Karpas-422 (cell line): Measurements from ENCODE around the gene SHANK3. TPM values are rescaled to one million over a fixed set of nuclear protein-coding genes. Genes with fewer than 3 reads are reported as not detected.
A peak's percentile ranks its signal among the peaks of the same experiment; 100 is the strongest.

ENCODE experiments used
- DNase-seq: peaks from one replicate; pipeline ENCODE4 v3.0.0-alpha.2; 2015
- H2AFZ ChIP-seq: fragments of 200-600 bp; sonication (generic); 2 replicates; pipeline ENCODE4 v1.6.1; 2014; ENCODE audit warnings: antibody characterized with exemption, low read length, mixed read lengths
- H3K27ac ChIP-seq: fragments of 200-600 bp; sonication (generic); 2 replicates; pipeline ENCODE4 v1.5.1; 2014; ENCODE audit warnings: mild to moderate bottlenecking, low read length, moderate library complexity
- H3K27me3 ChIP-seq: fragments of 200-600 bp; sonication (generic); 2 replicates; pipeline ENCODE4 v1.6.1; 2014; ENCODE audit warnings: low read length, mixed read lengths
- H3K36me3 ChIP-seq: fragments of 200-600 bp; sonication (generic); 2 replicates; pipeline ENCODE4 v1.6.1; 2014; ENCODE audit warnings: low read length, mixed read lengths; ENCODE audit not compliant: insufficient read depth
- H3K4me1 ChIP-seq: fragments of 200-600 bp; sonication (generic); 2 replicates; pipeline ENCODE4 v1.6.1; 2014; ENCODE audit warnings: mild to moderate bottlenecking, low read length, mixed read lengths
- H3K4me2 ChIP-seq: fragments of 200-600 bp; sonication (generic); 2 replicates; pipeline ENCODE4 v1.6.1; 2014; ENCODE audit warnings: low read length, low read depth, mild to moderate bottlenecking; ENCODE audit not compliant: poor library complexity, severe bottlenecking
- H3K4me3 ChIP-seq: fragments of 200-600 bp; sonication (generic); 2 replicates; pipeline ENCODE4 v1.5.1; 2014; ENCODE audit warnings: mild to moderate bottlenecking, antibody characterized with exemption, low read length, mixed read lengths
- H3K79me2 ChIP-seq: fragments of 200-600 bp; sonication (generic); 2 replicates; pipeline ENCODE4 v1.6.1; 2014; ENCODE audit warnings: mild to moderate bottlenecking, low read length, mixed read lengths
- H3K9ac ChIP-seq: fragments of 200-600 bp; sonication (generic); 2 replicates; pipeline ENCODE4 v1.6.0; 2014; ENCODE audit warnings: low read length
- H3K9me2 ChIP-seq: fragments of 200-600 bp; sonication (generic), shearing (Covaris generic); replicated peaks from 2 replicates; pipeline ENCODE4 v1.6.0; 2014; ENCODE audit warnings: mild to moderate bottlenecking, low read length, moderate library complexity; ENCODE audit not compliant: insufficient read depth
- H3K9me3 ChIP-seq: fragments of 300-700, 200-600 bp; sonication (generic); 2 replicates; pipeline ENCODE4 v1.6.1; 2014; ENCODE audit warnings: low read length, mixed read lengths
- H4K20me1 ChIP-seq: fragments of 200-600 bp; sonication (generic); 2 replicates; pipeline ENCODE4 v1.6.1; 2014; ENCODE audit warnings: mild to moderate bottlenecking, antibody characterized with exemption, low read length, low read depth; ENCODE audit not compliant: insufficient read depth
- total RNA-seq: library from RNA; depleted of rRNA; stranded (reverse); fragments of >200 nt; shearing (Covaris generic); gene quantifications from 2 replicates; pipeline ENCODE4 v1.2.3, GENCODE V29; 2014; ENCODE audit warnings: low replicate concordance

The SHANK3 gene
- total RNA-seq, 1 experiment from 2014 or later: not detected

DNA sequence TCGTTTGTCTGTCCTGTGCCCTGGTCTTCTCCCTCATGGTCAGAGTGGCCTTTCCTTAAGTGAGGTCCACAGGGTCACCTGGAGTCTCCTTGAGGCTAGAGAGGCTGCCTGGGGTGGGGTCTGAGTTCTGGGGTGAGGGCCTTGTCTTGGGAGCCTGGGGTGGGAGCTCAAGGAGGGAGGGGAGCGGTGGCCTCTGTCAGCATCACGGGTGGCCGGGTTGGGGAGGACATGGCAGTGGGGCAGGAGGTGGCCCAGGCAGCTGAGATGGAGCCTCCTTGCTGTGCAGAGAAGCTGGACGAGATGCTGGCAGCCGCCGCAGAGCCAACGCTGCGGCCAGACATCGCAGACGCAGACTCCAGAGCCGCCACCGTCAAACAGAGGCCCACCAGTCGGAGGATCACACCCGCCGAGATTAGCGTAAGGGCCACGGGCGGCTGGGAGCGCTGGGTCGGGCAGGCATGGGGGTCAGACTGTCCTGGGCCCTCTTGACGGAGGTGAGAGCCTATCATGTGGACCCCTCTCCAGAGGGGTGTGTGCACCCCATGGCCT, 42.1 kb downstream of the SHANK3 start:
- no peaks in the 10 kb centered on the region for H3K4me1 ChIP-seq
- no peaks in the 10 kb centered on the region for H3K36me3 ChIP-seq
- H3K4me3 ChIP-seq: no peak overlapping the region
- no peak overlapping the region for H3K27ac ChIP-seq
- H3K4me2 ChIP-seq: no peak overlapping the region
- H4K20me1 ChIP-seq: no peaks in the 10 kb centered on the region
- DNase-seq: no peak
- no peaks in the 10 kb centered on the region for H3K9me2 ChIP-seq
- no peaks in the 10 kb centered on the region for H3K79me2 ChIP-seq
- H3K9me3 ChIP-seq: no peaks in the 10 kb centered on the region
- no peak overlapping the region for H3K9ac ChIP-seq
- no peaks in the 10 kb centered on the region for H3K27me3 ChIP-seq
- no peak overlapping the region for H2AFZ ChIP-seq

DNA sequence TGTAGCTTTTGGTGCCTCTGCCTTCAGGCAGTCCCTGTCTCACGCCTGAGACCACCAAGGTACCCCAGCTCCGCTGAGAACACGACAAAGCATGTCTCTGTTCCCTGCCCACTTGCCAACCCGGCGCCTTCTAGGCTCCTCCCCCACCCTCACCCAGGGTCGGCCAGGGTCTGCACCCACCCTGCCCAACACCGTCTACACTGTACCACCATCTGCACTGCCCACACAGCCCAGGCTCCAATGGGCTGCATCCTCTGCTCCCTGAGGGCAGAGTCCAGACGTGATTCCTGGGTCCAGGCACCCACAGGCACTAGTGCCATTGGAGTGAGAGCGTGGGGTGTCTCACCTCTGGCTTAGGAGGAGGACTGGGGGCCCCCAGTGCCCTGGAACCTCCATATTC, 42.6 kb downstream of the SHANK3 start:
- H3K36me3 ChIP-seq: no peaks in the 10 kb centered on the region
- H3K4me3 ChIP-seq: no peak overlapping the region
- H4K20me1 ChIP-seq: no peaks in the 10 kb centered on the region
- H3K9me3 ChIP-seq: no peaks in the 10 kb centered on the region
- H3K27ac ChIP-seq: no peak overlapping the region
- no peak overlapping the region for H3K9ac ChIP-seq
- H3K79me2 ChIP-seq: no peaks in the 10 kb centered on the region
- no peaks in the 10 kb centered on the region for H3K9me2 ChIP-seq
- no peak overlapping the region for H3K4me2 ChIP-seq
- H3K4me1 ChIP-seq: no peaks in the 10 kb centered on the region
- DNase-seq: no peak
- no peak overlapping the region for H2AFZ ChIP-seq
- H3K27me3 ChIP-seq: no peaks in the 10 kb centered on the region

DNA sequence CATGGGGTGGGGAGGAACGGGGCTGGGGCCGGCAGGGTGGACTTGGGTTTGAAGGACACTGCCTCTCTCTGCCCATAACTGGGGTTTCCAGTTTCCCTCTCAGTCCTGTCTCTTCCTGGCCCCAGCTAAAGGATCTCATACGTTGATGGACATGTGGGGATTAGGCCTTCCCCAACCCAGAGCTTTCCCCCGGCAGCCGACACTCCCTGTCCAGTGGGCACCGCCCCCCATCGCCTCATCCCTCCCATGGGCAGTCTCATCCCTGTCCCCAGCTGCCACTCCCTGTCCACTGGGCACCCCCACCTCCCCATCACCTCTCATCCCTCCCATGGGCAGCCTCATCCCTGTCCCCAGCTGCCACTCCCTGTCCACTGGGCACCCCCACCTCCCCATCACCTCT, 43.2 kb downstream of the SHANK3 start:
- no peaks in the 10 kb centered on the region for H3K9me2 ChIP-seq
- H3K79me2 ChIP-seq: no peaks in the 10 kb centered on the region
- no peak overlapping the region for H3K9ac ChIP-seq
- no peak overlapping the region for H3K27ac ChIP-seq
- H3K4me3 ChIP-seq: no peak overlapping the region
- no peaks in the 10 kb centered on the region for H3K27me3 ChIP-seq
- no peak overlapping the region for H2AFZ ChIP-seq
- H3K4me1 ChIP-seq: no peaks in the 10 kb centered on the region
- H3K36me3 ChIP-seq: no peaks in the 10 kb centered on the region
- DNase-seq: no peak
- no peaks in the 10 kb centered on the region for H3K9me3 ChIP-seq
- H4K20me1 ChIP-seq: no peaks in the 10 kb centered on the region
- H3K4me2 ChIP-seq: no peak overlapping the region

DNA sequence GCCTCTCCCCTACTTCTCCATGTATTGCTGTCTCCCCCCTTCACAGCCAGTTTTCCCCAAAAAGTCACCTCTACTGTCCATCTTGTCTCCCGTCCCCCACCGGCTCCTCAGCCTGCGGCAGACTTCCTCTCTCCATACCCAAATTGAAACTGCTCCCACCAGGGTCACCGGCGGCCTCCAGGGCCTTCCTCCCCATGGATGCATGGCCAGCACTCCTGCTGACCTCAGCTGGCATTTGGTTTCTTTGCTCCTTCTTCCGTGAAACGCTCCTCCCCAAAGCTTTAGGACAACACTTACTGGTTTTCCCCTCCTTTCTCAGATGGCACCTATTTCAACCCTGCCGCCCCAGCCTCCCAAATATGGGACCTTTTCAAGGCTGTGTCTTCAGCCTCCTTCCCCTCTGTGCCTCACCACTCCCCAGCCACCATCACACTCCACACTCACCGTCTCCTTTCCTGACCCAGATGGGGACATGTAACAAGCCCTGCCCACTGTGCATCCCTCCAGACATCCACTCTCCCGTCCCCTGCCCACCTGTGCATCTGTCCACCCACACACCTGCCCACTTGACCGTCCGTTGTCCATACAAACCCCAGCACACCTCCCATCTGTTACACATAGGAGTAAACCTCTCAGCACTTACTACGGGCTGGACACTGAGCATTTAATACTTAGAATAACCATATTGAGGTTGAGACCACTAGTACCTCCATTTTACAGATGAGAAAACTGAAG, 43.8 kb downstream of the SHANK3 start:
- Histone ChIP-seq H3K4me1 (no peaks in the 10 kb centered on the region), H3K4me2 (no peak overlapping the region), H3K9ac (no peak overlapping the region), H3K79me2 (no peaks in the 10 kb centered on the region), H3K9me3 (no peaks in the 10 kb centered on the region), H2AFZ (no peak overlapping the region), H3K4me3 (no peak overlapping the region), H4K20me1 (no peaks in the 10 kb centered on the region), H3K27me3 (no peaks in the 10 kb centered on the region), H3K9me2 (no peaks in the 10 kb centered on the region), H3K27ac (no peak overlapping the region), H3K36me3 (no peaks in the 10 kb centered on the region)
- DNase-seq: no peak

DNA sequence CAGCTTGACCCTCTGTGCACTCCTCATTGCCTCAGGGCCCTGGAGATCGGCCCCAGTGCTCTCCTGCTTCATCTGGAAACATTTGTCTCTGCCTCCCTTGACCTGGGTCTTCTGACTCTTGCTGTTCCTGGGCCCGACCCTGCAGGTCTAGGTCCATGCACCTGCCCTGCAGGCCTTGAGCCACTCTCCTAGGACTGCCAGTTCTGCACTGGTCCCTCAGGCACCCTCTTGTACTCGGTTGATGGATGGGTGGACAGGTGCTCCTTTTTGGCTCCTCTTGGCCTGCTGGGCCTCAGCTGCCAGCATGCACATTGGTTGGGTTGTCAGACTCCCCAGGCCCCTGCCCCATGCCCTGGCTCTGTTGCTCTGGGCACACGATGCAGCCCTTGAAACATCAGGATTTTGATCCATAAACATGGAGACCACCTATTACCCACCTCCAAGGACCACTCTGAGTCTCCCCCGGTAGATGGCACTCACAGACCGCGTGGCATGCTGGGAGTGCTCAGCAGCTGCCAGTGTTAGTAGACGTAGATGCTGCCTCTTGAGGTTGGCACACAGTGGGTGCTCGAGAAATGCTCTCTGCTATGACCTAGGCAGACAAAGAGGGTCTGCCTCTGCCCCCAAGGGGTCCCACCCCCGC, 45.2 kb downstream of the SHANK3 start:
- Histone ChIP-seq H3K4me3 (no peak overlapping the region), H3K27me3 (no peaks in the 10 kb centered on the region), H3K27ac (no peak overlapping the region), H3K9me2 (no peaks in the 10 kb centered on the region), H3K36me3 (no peaks in the 10 kb centered on the region), H4K20me1 (no peaks in the 10 kb centered on the region), H3K79me2 (no peaks in the 10 kb centered on the region), H2AFZ (no peak overlapping the region), H3K4me2 (no peak overlapping the region), H3K4me1 (no peaks in the 10 kb centered on the region), H3K9me3 (no peaks in the 10 kb centered on the region), H3K9ac (no peak overlapping the region)
- DNase-seq: peak; percentile 53

DNA sequence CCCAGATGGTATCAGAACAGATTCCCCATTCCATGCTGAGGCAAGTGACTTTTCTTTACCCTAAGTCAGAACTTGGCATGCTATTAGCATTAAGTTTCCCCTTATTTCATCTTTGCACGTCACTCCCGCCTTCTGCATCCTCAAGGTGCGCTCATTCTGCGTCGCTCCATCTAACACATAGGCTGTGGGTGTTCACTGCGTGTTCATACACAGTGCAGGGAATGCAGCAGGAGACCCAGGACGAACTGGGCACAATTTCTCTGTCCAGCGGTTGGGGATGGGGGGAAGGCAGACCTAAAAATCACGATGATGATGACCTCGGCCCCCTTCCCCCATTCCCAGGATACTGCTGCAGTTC, 45.7 kb downstream of the SHANK3 start:
- H3K4me1 ChIP-seq: no peaks in the 10 kb centered on the region
- no peaks in the 10 kb centered on the region for H3K79me2 ChIP-seq
- no peak overlapping the region for H2AFZ ChIP-seq
- DNase-seq: no peak
- no peak overlapping the region for H3K27ac ChIP-seq
- H3K9me3 ChIP-seq: no peaks in the 10 kb centered on the region
- H3K9ac ChIP-seq: no peak overlapping the region
- H3K27me3 ChIP-seq: no peaks in the 10 kb centered on the region
- H4K20me1 ChIP-seq: no peaks in the 10 kb centered on the region
- no peaks in the 10 kb centered on the region for H3K36me3 ChIP-seq
- no peaks in the 10 kb centered on the region for H3K9me2 ChIP-seq
- no peak overlapping the region for H3K4me2 ChIP-seq
- no peak overlapping the region for H3K4me3 ChIP-seq

DNA sequence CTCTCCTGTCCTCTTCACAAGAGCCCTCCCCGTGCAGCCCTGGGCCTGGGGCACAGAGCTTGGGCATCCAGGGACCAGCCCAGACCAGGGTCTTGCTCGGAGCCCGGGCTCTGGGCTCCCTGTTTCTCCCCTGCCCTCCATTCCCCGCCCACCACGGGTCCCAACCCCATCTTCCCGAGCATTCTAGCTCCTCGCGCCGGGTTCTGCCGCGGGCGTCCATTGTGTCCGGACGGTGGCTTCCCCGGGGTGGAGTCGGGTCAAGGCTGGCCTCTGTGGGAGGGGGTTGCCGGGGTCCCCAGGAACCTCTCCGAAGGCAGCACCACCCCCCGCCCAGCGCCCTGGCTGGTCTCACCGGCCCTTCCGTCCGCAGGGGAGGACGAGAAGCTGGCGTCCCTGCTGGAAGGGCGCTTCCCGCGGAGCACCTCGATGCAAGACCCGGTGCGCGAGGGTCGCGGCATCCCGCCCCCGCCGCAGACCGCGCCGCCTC, 47.2 kb downstream of the SHANK3 start:
- Histone ChIP-seq H2AFZ (no peak overlapping the region), H3K4me2 (no peak overlapping the region), H3K36me3 (no peaks in the 10 kb centered on the region), H3K27me3 (no peaks in the 10 kb centered on the region), H3K4me3 (no peak overlapping the region), H3K9ac (no peak overlapping the region), H3K9me3 (no peaks in the 10 kb centered on the region), H3K9me2 (no peaks in the 10 kb centered on the region), H3K27ac (no peak overlapping the region), H4K20me1 (no peaks in the 10 kb centered on the region), H3K79me2 (no peaks in the 10 kb centered on the region), H3K4me1 (peaks cover 8% of the 10 kb centered on the region)
- no peak for DNase-seq

DNA sequence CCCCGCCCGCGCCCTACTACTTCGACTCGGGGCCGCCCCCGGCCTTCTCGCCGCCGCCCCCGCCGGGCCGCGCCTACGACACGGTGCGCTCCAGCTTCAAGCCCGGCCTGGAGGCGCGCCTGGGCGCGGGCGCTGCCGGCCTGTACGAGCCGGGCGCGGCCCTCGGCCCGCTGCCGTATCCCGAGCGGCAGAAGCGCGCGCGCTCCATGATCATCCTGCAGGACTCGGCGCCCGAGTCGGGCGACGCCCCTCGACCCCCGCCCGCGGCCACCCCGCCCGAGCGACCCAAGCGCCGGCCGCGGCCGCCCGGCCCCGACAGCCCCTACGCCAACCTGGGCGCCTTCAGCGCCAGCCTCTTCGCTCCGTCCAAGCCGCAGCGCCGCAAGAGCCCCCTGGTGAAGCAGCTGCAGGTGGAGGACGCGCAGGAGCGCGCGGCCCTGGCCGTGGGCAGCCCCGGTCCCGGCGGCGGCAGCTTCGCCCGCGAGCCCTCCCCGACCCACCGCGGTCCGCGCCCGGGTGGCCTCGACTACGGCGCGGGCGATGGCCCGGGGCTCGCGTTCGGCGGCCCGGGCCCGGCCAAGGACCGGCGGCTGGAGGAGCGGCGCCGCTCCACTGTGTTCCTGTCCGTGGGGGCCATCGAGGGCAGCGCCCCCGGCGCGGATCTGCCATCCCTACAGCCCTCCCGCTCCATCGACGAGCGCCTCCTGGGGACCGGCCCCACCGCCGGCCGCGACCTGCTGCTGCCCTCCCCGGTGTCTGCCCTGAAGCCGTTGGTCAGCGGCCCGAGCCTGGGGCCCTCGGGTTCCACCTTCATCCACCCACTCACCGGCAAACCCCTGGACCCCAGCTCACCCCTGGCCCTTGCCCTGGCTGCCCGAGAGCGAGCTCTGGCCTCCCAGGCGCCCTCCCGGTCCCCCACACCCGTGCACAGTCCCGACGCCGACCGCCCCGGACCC, 48.0 kb downstream of the SHANK3 start:
- Histone ChIP-seq H3K4me3 (no peak overlapping the region), H3K4me2 (no peak overlapping the region), H3K27me3 (no peaks in the 10 kb centered on the region), H2AFZ (no peak overlapping the region), H3K9me3 (no peaks in the 10 kb centered on the region), H4K20me1 (no peaks in the 10 kb centered on the region), H3K36me3 (no peaks in the 10 kb centered on the region), H3K9ac (no peak overlapping the region), H3K4me1 (peaks cover 8% of the 10 kb centered on the region), H3K79me2 (no peaks in the 10 kb centered on the region), H3K9me2 (no peaks in the 10 kb centered on the region), H3K27ac (no peak overlapping the region)
- DNase-seq: no peak
